PC-9 (cell line): ENCODE data around the gene SPEN. TPM values are rescaled to one million over a fixed set of nuclear protein-coding genes. Genes with fewer than 3 reads are reported as not detected.

Experiments
- BruUV-seq: library from RNA; stranded (reverse); fragments of 400-500 nt; replicated peaks from 2 replicates; lab custom pipeline; 2021; lab: Mats Ljungman, UMichigan
- CTCF ChIA-PET: fragments of 300-600 bp; sonication (Branson Sonifier 250); formaldehyde crosslinking; loops from one replicate; lab custom pipeline; 2022; ENCODE audit warnings: antibody characterized with exemption; lab: Charles Lee
- POLR2A ChIA-PET: fragments of 300-600 bp; sonication (Branson Sonifier 250); formaldehyde crosslinking; loops from one replicate; lab custom pipeline; 2022; ENCODE audit warnings: antibody characterized with exemption; ENCODE audit not compliant: unreplicated experiment; lab: Charles Lee
- DNase-seq, 2 experiments: peaks; one replicate each; pipeline versions ENCODE4 v3.0.0 to v3.0.0-alpha.2; 2015 to 2022; ENCODE audit warnings: mixed read lengths in 1 of 2
- H2AFZ ChIP-seq: fragments of 200-600 bp; sonication (generic); 2 replicates; pipeline ENCODE4 v1.8.1; 2017; ENCODE audit warnings: antibody characterized with exemption
- H3F3A ChIP-seq: fragments of 200-600 bp; sonication (generic); 2 replicates; pipeline ENCODE4 v1.8.1; 2017; ENCODE audit warnings: antibody characterized with exemption, mild to moderate bottlenecking, low read depth; ENCODE audit not compliant: insufficient read depth
- H3K27ac ChIP-seq: fragments of 200-600 bp; sonication (generic); 2 replicates; pipeline ENCODE4 v1.6.1; 2016; ENCODE audit warnings: mixed run types
- H3K27me3 ChIP-seq: fragments of 200-600 bp; sonication (generic); 2 replicates; pipeline ENCODE4 v1.6.1; 2016; ENCODE audit warnings: low read depth, mixed run types; ENCODE audit not compliant: insufficient read depth
- H3K36me3 ChIP-seq: fragments of 200-600 bp; sonication (generic); 2 replicates; pipeline ENCODE4 v1.6.1; 2016; ENCODE audit warnings: low read depth, mixed run types
- H3K4me1 ChIP-seq: fragments of 200-600 bp; sonication (generic); replicated peaks from 2 replicates; pipeline ENCODE4 v1.6.1; 2016; ENCODE audit warnings: mixed run types; ENCODE audit not compliant: insufficient read depth
- H3K4me2 ChIP-seq: fragments of 200-600 bp; sonication (generic); 2 replicates; pipeline ENCODE4 v1.6.1; 2017; ENCODE audit warnings: mixed run types
- H3K4me3 ChIP-seq: fragments of 200-600 bp; sonication (generic); 2 replicates; pipeline ENCODE4 v1.6.1; 2016; ENCODE audit warnings: mixed run types
- H3K79me2 ChIP-seq: fragments of 200-600 bp; sonication (generic); 2 replicates; pipeline ENCODE4 v1.6.1; 2017; ENCODE audit warnings: low read depth, mixed run types
- H3K9me2 ChIP-seq: fragments of 200-600 bp; sonication (generic); 2 replicates; pipeline ENCODE4 v1.8.1; 2017; ENCODE audit warnings: mild to moderate bottlenecking; ENCODE audit not compliant: insufficient read depth
- H3K9me3 ChIP-seq: fragments of 200-600 bp; sonication (generic); 2 replicates; pipeline ENCODE4 v1.8.1; 2016; ENCODE audit warnings: low read depth; ENCODE audit not compliant: insufficient read depth
- H4K20me1 ChIP-seq: fragments of 200-600 bp; sonication (generic); 2 replicates; pipeline ENCODE4 v1.8.1; 2017; ENCODE audit not compliant: insufficient read depth
- CTCF ChIP-seq: fragments of 200-600 bp; sonication (generic); conservative IDR thresholded peaks from 2 replicates; pipeline ENCODE4 v1.6.1; 2017; ENCODE audit warnings: mixed run types, antibody characterized with exemption, mild to moderate bottlenecking, moderate library complexity
- EZH2 ChIP-seq: fragments of 200-600 bp; sonication (generic); IDR thresholded peaks from 2 replicates; pipeline ENCODE4 v1.8.0; 2017; ENCODE audit warnings: antibody characterized with exemption, low read depth
- intact Hi-C: fragments of 100-400 bp; cut with micrococcal nuclease; formaldehyde crosslinking; loops from one replicate; pipeline ENCODE4 v1.10.0; 2022; ENCODE audit not compliant: unreplicated experiment
- total RNA-seq: library from RNA; stranded (reverse); gene quantifications from 2 replicates; pipeline ENCODE4 v1.2.3, GENCODE V29; 2021

The SPEN gene
- total RNA-seq, 1 experiment from 2014 or later: 46.8 TPM

DNA sequence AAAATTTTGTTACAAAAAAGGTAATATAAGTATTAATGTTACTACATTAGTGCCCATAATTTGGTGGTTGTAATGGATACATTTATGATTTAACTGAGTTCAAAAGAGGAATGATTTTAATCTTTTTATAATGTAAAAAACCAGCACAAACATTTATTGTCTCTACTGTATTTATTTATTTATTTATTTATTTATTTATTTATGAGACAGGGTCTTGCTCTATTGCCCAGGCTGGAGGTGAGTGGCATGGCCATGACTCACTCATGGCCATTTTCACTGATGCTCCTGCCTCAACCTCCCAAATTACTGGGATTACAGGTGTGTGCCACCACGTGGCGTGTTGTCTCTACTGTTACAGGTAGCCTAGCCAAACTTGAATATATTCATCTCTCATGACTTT is 21.9 kb downstream of the SPEN start:
- POLR2A ChIA-PET: no interaction called here

DNA sequence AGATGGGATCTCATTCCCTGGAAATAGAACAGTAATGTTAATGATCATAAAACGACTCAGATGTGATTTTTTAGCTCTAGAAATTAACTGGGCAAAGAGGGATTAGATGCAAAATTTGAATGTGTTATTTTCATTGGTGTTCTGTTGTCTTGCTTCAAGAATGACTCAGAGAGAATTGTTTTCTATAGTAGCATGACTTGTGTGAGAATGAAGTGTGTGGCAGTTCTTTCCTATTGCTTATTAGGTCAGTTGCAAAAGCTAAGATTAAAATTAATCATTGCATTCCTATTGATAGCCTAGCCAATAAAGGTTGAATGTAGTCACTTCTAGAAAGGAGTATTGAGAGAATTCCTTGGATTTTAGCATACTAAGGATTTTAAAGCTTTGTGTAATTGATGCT is 22.9 kb downstream of the SPEN start:
- Histone ChIP-seq H3F3A (0 out of 2 replicates have a peak, but pooled peaks cover under 1% of the 10 kb centered on the region), H2AFZ (no peak overlapping the region), H3K4me2 (no peak overlapping the region), H3K36me3 (peaks cover 4% of the 10 kb centered on the region; the same call in 1 of the 2 replicates), H4K20me1 (peaks cover 58% of the 10 kb centered on the region), H3K9me2 (no peaks in the 10 kb centered on the region), H3K27me3 (no peaks in the 10 kb centered on the region), H3K4me1 (no peaks in the 10 kb centered on the region), H3K79me2 (peaks cover 98% of the 10 kb centered on the region), H3K27ac (no peak overlapping the region), H3K9me3 (no peaks in the 10 kb centered on the region), H3K4me3 (no peak overlapping the region)
- no peak for DNase-seq
- intact Hi-C loops: no loop called here
- TF ChIP-seq EZH2: no peak
- TF ChIP-seq CTCF: no peak
- CTCF ChIA-PET: interaction anchor here (0.6 kb wide), 1 partner anchor 60 kb away, joined by 12 read pairs; no protein-coding TSS in a partner anchor
- no TSS peak for BruUV-seq
- POLR2A ChIA-PET: no interaction called here

More for the DNA sequence above, 21.9 kb downstream of the SPEN start:
- no TSS peak for BruUV-seq
- Histone ChIP-seq H3K27me3 (no peaks in the 10 kb centered on the region), H3F3A (no peaks in the 10 kb centered on the region), H3K27ac (no peak overlapping the region), H3K79me2 (peaks cover 98% of the 10 kb centered on the region), H3K9me2 (no peaks in the 10 kb centered on the region), H3K9me3 (no peaks in the 10 kb centered on the region), H3K4me3 (no peak overlapping the region), H3K4me2 (no peak overlapping the region), H4K20me1 (peaks cover 48% of the 10 kb centered on the region), H3K36me3 (peaks cover 4% of the 10 kb centered on the region; the same call in 1 of the 2 replicates), H2AFZ (no peak overlapping the region), H3K4me1 (no peaks in the 10 kb centered on the region)
- CTCF ChIA-PET: no interaction called here
- TF ChIP-seq CTCF (no peak), EZH2 (no peak)
- DNase-seq: no peak
- intact Hi-C loops: no loop called here

DNA sequence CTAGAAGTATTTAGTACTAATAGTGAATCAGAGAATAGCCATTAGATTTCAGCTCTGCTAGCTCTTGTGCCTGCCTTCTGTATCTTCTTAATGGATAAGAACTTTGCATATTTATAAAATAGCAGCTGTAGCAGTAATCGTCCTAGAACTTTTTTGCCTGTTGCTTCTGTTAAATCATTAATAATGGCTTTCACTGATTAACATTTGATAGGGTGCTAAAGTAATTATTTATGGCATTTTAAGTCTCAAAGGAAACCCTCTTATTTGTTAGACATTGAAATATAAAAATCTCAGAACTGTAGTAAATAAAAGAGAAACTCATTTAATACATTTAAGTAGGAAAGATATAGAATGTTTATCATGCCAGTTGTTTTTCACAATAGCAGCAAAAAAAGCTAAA is 27.0 kb downstream of the SPEN start:
- no peak for DNase-seq
- no peak overlapping the region for H3K4me3 ChIP-seq
- peaks cover 9% of the 10 kb centered on the region; the same call in 1 of the 2 replicates for H3F3A ChIP-seq
- H3K9me2 ChIP-seq: no peaks in the 10 kb centered on the region
- H3K27ac ChIP-seq: no peak overlapping the region
- H3K4me1 ChIP-seq: no peaks in the 10 kb centered on the region
- TF ChIP-seq CTCF: no peak
- TF ChIP-seq EZH2: no peak
- intact Hi-C loops: no loop called here
- no peak overlapping the region for H3K4me2 ChIP-seq
- no peaks in the 10 kb centered on the region for H3K9me3 ChIP-seq
- BruUV-seq: no TSS peak
- CTCF ChIA-PET: no interaction called here
- no peak overlapping the region for H2AFZ ChIP-seq
- POLR2A ChIA-PET: no interaction called here
- H4K20me1 ChIP-seq: peaks cover 59% of the 10 kb centered on the region
- peaks cover 4% of the 10 kb centered on the region; the same call in 1 of the 2 replicates for H3K36me3 ChIP-seq
- H3K79me2 ChIP-seq: peaks cover 99% of the 10 kb centered on the region
- no peaks in the 10 kb centered on the region for H3K27me3 ChIP-seq
